Activated CD8-positive, alpha-beta memory T cell treated with anti-CD3 and anti-CD28 coated beads for 1 hour (primary cell): ENCODE measurements around the gene CAPN15.
A peak's percentile ranks its signal among the peaks of the same experiment; 100 is the strongest.
"Not testable (repeated sequence)": the region's sequence is repeated elsewhere in the genome, so short reads cannot be mapped to it uniquely, and the experiment has no call there.

Source experiments
- DNase-seq, 2 donors: peaks; one replicate each; pipeline ENCODE4 v3.0.0-alpha.2; 2020; ENCODE audit warnings: low read depth in 1 of 2; ENCODE audit errors: extremely low read depth in 1 of 2

Gene CAPN15

DNA sequence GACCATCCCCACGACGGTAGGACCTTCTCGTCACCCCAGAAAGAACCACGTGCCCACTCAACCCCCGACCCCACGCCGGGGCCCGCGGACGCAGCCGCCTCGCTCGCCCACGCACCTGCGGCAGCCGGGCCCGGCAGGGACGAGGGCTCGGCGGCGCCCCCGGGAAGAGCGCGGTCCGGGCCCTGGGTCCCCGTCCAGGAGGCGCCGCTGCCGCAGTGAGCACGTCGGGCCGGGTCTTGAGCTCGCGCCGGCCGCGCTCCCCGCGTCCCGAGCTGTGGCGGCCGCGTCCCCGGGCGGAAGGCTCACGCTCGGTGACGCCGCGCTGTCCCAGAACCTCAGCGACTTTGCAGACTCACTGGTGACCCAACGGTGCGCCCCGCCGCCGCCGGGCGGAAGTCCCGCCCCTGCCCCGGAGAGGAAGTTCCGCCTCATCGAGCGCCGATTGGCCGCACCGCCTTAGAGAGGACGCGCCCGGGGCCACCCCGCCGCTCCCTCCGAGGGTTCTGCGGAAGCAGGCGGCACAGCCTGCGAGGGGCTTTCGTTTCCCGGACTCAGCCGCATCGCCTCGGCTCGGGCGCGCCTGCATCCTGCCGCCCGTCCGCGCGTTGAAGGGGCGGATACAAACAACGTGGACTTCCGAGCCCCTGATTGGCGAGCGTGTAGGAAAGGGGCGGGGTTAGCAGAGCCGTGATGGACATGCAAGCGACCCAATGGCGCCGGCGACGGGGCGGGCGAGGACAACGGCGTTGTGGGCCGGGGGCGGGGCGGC is 61.6 kb downstream of the CAPN15 start:
- DNase-seq = peak; percentile 93 to 98

DNA sequence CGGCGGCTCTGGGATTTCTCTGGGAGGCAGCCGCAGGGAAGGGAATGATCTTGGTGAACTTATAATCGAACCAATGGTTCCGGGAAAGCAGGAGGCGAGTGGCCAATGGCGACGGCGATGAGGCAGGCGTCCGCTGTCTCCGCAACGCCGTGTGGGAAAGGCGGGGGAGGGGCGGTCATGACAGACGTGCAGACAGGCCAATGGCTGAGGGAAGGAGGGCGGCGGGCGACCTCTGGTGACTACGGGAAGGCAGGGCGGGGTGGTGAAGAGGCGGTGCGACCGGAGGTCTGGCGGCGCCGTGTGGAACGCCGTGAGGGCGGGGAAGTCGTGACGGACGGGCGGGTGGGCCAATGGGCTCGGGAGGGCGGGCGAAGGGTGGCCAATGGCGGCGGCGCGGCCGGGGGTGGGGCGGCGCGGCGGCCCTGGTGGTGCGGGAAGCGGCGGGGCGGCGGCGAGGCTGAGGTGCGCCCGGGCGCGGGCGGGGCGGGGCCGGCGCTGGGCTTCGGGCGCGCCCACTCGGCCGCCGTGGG is 62.2 kb downstream of the CAPN15 start, which contains the start of gene RAB40C:
TSS of gene RAB40C (plus strand) at position 409 of the 530 bp plus-strand sequence. CDS start 226 bp downstream, outside the sequence.
- DNase-seq = peak; percentile 98 to 100

- no peak for DNase-seq
These were observed 62.8 kb downstream of the CAPN15 start for GRCh38 chr16:590188-590814.

DNA sequence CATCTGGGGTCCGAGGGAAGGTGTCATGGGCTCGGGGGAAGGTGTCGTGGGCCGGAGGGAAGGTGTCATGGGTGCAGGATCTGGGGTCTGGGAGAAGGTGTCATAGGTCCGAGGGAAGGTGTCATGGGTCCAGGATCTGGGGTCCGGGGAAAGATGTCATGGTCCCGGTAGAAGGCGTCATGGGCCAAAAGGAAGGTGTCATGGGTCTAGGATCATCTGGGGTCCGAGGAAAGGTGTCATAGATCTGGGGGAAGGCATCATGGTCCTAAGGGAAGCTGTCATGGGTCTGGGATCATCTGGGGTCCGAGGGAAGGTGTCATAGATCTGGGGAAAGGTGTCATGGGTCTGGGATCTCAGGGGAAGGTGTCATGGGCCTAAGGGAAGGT is 63.3 kb downstream of the CAPN15 start:
- DNase-seq = no peak

DNA sequence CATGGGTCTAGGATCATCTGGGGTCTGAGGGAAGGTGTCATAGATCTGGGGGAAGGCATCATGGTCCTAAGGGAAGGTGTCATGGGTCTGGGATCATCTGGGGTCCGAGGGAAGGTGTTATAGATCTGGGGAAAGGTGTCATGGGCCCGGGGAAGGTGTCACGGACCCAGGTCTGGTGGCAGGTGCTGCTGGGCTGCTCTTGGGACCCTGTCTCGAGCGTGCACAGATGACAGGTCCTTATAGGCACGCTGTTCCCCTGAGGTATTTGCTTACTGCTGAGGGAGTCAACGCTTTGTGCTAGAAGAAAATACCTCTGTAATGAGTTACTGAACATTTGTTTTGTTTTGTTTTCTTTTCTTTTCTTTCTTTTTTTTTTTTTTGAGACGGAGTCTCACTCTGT is 63.7 kb downstream of the CAPN15 start:
- DNase-seq = no peak

DNA sequence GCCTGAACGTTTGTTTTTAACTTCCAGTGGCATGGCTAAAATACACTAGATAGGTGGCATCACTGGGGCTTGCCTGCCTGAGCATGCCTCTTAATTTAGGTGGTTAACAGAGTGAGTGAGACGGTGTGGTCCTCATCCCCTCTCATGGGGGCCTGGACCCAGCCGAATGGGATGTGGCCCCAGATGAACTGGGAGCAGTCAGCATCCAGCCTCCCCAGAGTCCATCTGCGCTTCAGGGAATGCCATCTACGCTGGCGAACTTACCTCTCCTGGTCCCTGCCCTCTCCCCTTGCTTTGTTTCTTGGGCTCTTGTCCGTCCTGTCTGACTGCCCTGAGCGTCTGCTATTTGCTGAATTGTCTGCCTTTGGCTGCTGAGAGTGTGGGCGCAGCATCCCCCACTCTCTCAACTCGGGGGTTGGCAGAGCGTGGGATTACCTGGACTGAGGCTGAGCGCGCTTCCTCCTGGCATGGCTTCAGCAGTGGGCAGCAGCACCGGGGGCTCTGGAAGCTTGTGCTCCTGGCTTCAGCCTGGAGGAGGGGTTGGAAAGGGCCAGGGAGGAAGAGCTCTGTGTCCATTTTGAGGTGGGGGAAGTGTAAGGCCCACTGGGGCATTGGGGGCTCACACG is 64.5 kb downstream of the CAPN15 start:
- DNase-seq = no peak

GRCh38 chr16:592518-593306 is 65.2 kb downstream of the CAPN15 start:
- no peak for DNase-seq

GRCh38 chr16:593406-593805 is 65.9 kb downstream of the CAPN15 start:
- DNase-seq = no peak

DNA sequence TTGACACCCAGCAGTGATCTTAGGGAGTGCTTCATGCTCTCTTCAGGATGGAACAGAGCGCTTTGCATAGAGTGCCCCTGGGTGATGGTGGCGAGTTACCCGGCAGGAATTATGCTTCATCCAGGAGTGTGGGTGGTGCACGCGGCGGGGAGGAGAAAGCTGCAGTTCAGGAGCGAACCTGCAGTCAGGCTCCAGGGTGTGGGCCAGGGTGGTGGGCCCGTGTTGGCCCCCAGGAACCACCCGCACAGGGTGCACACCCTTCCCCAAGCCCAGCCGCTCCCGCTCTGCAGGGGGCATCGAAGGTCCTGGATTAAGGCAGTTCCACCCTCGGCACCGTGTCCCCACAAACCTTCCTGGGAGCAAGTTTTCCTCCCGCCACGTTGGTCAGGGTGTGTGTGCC is 66.3 kb downstream of the CAPN15 start:
- no peak for DNase-seq

DNA sequence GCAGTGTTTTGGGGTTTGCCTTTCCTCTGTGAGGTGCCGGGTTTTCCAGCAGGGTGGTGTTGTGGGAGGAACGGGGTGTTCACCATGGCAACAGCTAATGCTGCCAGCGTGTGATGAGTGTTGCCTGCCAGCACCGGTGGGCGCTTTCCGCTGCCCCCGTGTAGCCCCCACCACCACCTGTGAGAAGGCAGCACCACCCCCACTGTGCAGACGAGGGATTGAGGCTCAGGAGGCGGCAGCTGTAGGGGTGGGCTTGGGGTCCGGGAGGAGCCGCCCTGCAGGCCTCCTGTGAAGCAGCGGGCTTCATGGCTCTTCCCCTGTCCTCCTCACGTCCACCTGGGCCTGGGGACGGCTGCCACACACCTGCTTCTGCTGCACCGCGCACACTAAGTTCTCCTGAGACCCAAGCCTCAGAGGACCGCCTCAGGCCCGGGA is 67.6 kb downstream of the CAPN15 start:
- no peak for DNase-seq

DNA sequence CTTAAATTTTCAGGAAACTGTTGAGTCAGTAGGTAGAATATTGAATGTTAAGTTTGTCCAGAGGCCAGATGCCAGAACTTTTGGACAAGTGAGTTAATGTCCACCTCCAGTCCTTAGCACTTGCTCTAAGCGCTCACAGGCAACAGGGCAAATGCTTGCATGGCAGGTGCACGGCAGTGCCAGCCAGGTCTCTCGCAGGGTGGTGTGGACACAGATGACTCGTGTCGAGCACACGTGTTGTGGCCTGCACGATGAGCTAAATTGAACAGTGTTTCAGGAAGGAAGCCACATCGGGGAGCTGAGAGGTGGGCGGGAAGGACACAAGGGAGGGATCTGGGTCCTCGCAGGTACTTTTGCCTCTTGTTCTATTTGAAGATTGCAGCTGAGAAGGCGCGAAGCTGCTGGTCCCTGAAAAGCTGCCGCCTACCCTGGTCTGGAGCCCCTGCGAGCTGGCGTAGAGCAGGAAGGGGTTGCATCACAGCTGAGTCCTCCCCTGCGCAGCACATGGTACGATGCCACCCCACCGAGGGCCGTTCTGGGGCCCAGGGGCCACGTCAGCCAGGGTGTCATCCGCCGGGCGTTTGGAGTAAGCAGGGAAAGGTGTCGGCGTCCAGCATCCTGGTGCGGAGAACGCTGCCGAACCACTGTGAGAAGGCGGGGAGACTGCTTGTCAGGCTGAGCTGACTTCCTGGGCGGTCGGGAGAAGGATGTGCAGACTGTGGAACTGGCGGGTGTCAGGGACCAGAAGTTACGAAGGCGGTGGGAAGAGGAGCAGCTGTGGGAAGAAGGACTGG is 68.6 kb downstream of the CAPN15 start:
- no peak for DNase-seq

DNA sequence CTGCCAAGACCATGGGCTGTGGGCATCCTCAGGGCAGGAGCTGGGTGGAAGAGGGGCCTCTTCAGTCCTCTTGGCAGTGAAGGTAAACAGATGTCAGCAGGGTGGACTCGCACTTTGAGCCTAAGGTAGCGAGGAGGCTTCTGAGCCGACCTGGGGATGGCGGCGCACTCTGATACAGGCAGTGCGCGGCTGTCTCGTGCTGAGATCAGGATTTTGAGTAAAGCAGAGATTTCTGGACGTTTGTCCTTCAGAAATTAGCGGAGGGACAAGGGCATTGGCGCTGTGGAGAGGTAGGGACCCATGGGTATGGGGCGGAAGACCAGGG is 69.2 kb downstream of the CAPN15 start:
- DNase-seq = no peak

DNA sequence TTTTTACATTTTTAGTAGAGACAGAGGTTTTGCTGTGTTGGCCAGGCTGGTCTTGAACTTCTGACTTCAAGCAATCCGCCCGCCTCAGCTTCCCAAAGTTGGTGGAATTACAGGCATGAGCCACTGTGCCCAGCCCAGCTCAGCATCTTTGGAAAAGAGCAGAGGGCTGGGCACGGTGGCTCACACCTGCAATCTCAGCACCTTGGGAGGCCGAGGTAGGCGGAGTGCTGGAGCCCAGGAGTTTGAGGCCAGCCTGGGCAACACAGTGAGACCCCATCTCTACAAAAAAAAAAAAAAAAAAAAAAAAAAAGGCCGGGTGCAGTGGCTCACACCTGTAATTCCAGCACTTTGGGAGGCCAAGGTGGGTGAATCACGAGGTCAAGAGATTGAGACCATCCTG is 70.1 kb downstream of the CAPN15 start:
- not testable (repeated sequence) for DNase-seq

DNA sequence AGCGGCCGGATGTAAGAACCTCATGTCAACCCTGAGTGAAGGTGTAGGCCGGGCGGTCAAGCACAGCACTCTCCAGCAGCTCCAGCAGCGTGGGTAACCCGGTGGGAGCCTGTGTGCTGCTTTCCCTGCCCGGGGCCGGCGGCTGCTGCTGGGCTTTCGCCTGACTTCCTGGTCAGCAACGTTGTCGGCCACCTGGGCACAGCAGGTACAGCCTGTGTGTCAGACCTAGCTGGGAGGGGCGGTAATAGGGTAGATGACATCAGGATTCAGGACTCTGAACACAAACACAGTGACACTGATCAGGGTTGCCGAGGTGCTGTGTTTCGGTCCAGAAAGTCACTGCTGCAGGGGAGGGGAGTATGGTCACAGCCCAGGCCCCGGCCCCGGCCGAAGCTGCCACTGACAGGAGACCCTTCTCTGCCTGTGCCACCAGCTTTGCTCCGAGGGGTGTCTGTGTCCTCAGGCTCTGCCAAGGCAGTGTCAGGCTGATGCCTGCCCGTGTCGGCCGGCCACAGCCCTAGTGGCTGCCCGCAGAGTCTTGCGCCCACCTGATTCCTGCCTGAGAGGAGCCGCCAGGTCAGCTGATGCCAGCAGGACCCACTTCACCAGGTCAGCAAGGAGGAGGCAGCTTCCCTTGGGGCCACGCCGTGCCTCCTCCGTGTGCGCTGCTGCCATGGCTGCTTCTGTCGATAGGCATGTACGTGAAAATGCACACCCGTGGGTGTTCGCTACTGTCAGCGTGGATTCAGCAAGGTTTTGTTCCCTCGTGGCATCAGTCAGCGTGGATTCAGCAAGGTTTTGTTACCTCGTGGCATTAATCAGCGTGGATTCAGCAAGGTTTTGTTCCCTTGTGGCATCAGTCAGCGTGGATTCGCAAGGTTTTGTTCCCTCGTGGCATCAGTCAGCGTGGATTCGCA is 71.6 kb downstream of the CAPN15 start:
- no peak for DNase-seq

GRCh38 chr16:600781-601180 is 73.3 kb downstream of the CAPN15 start:
- no peak for DNase-seq

DNA sequence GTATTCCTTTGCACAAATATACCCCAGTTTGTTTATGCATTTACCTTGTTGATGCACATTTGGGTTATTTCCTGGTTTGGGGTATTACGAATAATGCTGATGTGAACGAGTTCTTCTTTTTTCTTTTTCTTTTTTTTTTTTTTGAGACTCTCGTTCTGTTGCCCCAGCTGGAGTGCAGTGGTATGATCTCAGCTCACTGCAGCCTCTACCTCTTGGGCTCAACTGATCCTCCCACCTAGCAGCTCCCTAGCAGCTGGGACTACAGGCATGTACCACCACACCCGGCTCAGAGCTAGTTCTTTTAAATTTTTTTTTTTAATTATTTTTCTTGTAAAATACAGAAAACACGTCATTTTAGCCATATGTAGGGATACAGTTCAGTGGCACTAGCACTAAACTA is 76.4 kb downstream of the CAPN15 start:
- DNase-seq = no peak
